Measurements from ENCODE around the gene XXYLT1.

Gene XXYLT1

DNA sequence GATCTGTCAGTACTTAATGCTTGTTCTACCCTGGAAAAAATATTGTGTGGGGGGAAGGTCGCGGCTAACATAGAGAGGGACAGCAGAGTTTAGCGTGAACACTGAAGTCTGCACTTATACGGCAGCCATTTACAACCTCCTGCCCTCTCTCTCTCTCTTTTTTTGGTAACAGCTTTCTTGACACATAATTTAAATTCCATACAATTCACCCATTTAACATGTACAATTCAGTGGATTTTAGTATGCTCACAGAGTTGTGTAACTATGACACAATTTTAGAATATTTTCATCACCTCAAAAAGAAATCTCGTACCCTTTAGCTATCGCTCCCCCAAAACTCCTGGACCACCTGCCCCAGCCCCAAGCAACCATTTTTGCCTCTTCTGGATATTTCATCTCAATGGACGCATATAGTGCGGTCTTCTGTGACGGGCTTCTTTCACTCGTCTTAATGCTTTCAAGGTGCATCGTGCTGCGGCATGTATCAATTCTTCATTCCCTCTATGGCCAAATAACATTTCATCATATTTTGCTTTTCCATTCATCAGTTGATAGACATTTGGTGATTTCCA, 141.8 kb downstream of the XXYLT1 start:
- no peak for DNase-seq

DNA sequence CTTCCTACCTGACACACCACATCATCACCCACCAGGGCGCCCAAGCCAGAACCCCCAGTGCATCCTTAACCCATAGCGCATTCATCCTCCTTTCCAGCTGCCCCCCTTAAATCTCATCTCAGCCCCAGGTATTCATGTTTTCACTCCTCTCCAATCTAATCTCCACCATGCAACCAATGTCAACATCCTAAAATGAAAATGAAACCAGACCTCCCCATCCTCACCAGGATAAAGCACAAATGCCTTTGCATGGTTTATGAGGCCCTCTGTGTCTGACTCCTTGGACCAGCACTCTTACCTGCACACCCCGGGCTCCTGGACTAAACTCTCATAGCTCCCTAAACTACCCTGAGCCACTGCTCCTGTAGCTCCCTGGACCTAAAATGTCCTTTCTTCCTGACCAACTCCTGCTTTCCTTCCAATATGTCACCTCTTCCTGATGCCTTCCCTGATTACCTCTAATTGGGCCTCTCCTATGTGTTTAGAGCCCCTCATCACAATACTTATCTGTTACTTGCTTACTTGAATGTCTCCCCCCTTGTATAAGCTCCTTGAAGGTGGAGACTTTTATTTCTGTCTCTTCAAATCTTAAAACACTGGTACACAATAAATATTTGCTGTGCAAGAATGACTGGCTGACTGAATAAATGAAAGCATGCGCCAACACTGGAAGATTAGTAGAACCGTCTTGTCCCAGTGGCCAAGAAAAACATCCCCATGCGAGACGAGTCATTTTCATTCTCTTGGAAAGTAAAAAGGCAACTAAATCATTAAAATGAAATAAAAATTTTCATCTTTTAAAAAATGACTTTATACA, 142.5 kb downstream of the XXYLT1 start:
- DNase-seq, result no peak

DNA sequence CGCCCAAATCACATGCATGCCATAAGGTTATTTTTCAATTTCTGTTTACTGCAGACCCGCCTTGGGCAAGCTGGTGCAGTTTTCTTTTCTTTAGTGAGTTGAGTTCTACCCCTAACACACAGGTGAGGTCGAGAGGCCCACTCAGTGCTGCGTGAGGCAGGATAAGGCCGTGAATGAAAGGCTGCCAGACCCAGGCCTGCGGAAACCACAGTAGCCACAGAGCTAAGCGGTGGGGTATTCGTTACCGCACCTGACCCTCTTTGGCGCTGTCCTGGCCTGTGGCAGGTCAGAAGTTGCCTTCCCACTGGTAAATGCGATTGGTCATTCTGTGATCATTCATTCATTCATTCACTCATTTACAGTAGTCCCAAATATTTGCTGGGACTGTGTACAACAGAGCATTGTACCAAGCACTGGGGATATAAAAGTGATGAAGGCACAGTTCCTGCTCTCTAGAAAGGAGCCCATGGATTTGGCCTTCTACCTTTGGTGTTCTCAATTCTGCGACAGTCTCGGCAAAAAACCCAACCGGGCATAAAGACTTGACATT, 144.8 kb downstream of the XXYLT1 start:
- DNase-seq, result no peak

DNA sequence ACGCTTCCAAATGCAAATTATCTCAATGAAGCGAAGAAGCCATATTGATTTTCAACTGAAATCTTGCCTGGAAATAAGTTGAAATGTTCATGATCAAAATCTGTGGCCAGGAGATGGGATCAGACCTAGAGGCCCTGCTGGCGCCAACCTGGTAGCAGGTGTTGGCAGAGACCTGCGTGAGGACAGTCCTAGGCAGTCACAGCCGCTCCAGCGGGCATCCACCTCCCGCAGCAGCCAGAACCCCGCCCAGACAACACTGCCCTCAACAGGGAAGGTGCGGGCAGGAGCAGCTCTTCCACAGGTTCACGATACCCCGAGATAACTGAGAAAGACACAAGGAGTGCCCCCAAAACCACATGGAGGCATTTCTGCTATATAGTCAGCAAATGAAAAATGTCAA, 145.3 kb downstream of the XXYLT1 start:
- no peak for DNase-seq

DNA sequence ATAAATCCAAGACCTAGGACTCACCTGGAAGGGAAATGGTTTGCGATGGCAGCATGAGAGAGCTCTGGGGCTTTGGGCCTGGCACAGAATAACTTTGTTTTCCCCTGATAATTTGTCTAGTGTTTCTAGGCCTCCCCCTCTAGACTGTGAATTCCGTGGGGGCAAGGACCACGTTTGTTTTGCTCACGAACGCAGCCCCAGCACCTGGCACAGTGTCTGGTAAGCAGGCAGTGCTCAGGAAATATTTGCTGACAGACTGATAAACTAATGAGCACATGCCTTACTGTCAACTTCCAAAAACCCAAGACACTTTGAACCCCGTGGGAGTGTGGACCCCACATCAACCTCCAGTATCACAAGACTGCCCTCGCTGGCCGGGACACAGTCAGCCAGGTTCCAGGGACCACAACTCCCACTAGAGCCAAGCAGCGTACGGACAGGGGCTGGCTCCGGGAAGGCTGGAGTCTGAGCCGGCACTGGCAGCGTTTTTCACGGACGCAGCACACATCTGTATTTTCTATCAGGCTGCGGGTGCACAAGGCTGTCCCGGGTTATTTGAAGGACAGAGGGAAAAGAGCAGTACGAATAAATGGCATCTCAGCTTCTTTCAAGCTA, 146.5 kb downstream of the XXYLT1 start:
- DNase-seq, result no peak

DNA sequence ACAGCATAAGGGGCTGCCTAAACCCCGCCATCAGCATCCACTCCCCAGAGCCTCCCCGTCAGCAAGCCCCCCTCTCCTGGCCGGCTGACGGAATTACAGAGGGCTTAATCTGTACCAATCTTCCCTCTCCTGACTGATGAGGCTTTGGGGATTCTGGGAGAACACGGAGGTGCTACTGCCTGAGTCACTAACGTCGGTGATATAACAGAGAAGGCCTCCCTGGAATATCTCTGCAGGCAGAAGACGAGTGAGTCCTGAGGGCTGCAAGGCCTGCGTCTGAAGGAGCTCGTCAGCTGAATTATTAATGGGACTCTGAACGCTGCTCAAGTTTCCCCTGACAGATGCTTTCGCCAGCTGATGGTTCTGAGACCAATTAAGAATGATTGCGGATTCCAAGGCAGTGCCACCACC, 147.7 kb downstream of the XXYLT1 start:
- DNase-seq, result peak; percentile 76

DNA sequence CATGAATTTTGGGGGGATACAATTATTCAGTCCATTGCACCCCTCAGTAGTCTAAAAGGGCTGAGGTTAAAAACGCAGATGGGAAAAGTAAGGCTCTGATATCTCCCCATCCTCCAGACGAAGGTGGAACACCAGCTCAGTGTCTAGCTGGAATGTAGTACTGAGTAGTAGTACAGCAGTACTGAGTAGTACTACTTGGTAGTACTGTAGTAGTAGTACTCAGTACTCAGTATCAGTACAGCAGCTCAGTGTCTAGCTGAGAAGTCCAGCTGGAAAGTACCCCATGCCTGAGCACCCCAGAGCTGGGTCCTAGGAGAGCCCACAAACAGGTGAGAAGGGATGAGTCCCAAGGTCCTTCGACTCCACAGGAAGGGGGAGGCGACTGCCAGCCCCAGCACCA, 148.7 kb downstream of the XXYLT1 start:
- DNase-seq, result no peak

DNA sequence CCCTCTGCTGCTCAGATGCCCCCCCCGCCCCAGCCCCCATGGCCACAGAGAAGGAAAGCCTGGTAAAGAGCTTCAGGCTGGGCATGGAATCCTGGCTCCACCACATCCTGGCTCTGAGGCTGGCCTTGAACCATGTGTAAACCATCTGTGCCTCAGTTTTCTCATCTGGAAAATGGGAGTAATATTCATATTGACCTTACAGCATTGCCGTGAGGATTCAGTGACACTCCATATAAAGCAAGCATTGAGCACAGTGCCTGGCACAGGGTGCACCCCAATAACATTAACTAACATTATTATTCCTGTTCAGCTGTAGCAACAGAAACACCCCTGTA, 150.7 kb downstream of the XXYLT1 start:
- no peak for DNase-seq

DNA sequence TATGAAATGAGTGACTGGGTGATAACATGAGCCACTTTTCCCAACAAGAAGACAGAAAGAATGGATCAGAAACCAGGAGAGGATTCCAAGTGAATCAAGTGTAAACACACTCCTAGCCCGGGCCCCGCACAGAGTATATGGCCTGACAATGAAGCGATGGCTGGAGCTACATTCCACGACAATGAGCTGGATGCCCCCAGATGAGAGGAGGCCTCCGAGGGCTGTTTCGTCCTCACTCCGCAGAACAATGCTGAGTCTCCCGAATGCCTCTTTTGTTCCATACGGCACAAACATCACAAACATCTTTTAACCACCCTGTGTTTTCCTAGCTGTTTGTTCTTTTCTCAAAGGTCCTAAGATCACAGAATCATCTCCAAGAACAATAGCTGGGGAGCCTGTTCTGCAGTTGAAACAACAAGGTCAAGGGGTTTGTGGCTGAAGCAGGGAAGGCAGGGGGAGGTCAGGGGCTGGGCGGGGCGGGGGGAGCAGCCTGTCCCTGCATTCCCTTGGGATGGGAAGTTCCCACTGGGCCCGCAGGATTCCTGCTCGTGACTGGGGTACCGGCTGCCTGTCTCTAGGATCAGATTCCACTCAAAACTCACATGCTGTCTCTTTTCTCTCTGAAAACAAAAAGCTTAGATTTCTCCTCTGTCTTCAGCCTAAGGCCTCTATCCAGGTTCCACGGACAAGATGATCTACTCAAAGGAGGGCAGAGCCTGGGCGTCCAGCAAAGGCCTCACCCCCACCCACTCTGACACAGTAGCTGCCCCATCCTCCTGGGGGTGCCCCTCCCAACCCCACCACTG, 151.3 kb downstream of the XXYLT1 start:
- no peak for DNase-seq

DNA sequence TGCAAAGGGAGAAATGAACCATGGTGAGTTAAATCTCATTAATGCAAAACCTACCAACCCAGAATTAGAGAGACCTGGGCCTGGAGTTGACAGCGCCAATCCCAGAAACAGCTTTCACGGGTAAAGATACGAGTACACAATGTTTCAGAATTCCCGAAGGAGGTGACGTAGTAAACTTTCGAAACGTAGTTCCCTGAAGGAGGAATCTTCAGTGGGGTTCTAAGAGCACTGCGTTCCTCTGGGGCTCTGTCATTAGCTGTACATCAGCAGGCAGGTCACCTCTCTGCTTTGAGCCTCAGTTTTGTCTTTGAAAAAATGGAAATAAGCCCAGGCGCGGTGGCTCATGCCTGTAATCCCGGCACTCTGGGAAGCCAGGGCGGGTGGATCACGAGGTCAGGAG, 152.3 kb downstream of the XXYLT1 start:
- no peak for DNase-seq

DNA sequence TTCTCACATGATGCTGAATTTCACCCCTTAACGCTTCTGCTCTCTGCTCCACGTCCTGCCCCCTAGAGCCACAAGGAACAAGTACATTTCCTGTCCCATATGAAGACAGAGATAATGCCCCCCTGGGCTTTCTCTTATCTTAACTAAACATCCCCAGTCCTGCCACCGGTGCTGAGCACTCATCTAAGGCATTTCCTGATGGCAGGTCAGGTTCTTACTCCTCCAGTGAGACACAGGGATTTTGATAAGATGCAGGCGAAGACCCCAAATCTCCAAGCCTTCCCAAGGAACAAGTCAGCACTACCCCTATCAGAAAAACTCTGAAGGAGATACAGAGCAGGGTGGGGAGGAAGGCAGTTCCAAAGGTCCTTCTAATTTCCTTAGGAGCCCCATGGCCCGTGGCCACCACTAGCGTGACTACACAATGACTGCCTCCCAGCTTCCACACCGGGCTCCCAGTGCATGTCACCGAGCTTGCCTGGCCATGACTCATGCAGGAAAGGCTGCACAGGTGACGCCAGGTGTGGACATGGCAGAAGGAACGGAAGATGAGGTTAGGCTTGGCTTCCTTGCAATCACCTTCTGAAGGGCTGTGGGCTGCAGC, 152.9 kb downstream of the XXYLT1 start:
- no peak for DNase-seq

DNA sequence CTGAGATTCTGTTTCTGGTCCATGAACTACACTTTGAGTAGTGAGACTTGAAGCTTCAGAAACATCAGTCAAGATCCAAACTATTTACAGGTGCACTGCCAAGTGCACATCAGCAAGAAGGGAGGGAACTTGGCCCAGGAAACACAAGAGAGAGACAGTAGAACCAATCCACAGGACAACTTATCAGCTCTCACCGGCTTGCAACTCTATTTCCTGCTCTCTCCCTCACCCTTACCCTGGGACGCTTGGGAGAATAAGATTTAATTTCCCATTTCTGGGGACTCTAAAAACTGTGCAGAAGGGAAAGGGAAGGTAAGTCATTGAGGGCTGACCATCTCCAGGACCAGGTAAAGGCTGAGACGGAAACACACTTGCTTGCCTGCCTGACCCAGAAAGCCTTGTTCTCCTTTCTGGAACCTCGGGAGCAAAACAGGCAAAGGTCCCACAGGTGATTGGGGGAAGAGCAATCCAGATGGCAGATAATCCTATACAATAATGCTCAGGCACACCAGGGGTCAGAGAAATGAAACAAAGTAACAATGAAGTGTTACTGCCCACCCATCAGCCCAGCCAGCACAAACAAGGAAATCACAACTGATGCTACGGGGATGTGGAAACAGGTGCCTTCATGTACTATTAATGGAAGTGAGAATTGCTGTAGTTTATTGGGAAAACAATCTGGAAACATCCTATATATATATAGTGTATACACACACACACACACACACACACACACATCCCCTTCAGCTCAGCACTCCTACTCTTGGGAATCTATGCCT, 154.4 kb downstream of the XXYLT1 start:
- DNase-seq, result no peak

DNA sequence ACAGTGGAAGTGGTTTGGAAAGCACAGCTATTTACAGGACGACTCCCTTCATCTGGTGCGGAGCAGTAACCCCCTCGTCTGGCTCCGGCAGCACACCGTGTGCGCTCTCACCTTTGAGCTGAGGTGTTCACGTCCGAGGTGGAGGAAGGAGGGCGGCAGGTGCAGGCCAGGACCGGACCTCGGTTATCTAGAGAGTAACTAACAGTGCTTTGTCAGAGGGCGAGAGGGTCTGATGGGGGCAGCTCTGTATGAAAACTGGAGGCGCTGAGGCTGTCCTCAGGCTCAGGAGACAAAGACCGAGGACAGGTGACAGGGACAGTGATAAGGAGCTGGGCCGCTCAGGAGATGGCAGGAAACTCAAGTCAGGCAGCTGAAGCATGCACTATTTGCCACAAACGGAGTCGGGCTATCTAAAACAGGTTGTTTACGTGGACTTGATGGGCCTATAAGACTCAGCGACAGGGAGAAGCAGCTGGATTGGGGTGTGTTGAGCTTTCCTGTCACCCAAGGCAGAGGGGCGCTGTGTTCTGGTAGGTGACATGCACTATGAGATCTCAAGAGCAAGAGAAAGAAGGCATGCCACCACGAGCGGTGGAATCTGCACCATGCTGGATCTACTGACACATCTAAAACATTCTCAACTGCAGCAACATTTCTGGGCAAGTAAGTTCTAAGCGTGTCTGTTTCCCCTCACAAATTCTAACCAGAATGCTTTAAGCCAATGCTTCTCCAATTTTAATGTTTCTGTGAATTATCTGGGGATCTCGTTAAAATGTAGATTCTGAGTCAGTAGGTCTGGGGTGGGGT, 155.2 kb downstream of the XXYLT1 start:
- DNase-seq, result no peak

DNA sequence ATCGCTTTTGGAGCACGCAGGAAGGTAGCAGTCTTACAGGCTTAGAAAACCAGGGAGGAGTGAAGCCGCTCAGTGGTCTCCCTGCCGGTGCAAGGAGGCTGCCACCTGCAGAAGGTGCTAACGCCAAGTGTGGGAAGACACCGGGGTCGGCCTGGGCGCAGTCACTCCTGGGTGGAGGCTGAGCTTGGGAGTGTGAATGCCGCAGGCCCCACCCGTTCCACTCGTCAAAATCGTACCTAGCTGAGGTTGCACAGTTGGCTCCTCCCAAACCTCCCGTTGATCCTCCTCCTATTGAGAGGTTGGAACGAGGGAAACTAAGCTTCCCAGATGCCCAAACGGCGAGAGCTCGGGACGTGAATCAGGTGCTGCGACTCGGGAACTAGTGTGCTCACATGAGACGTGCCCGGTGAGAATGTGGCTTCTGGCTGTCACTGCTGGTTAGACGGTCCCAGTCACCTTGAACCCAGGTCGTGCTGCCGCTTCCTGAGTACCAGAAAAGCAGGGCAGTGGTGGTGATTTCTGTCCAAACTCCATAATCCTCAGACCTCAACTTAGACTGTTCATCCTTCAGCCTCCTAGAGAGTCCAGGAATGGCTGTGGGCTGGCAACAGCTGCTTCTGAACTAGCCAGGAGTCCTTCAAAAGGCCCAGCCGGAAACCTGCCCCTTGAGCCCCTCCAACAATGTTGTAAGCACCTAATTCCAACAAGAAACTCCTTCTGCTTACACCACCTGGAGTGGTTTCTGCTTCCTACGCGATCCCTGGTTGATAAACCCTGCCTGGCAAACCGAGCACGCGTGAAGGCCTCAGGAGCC, 156.0 kb downstream of the XXYLT1 start:
- no peak for DNase-seq

DNA sequence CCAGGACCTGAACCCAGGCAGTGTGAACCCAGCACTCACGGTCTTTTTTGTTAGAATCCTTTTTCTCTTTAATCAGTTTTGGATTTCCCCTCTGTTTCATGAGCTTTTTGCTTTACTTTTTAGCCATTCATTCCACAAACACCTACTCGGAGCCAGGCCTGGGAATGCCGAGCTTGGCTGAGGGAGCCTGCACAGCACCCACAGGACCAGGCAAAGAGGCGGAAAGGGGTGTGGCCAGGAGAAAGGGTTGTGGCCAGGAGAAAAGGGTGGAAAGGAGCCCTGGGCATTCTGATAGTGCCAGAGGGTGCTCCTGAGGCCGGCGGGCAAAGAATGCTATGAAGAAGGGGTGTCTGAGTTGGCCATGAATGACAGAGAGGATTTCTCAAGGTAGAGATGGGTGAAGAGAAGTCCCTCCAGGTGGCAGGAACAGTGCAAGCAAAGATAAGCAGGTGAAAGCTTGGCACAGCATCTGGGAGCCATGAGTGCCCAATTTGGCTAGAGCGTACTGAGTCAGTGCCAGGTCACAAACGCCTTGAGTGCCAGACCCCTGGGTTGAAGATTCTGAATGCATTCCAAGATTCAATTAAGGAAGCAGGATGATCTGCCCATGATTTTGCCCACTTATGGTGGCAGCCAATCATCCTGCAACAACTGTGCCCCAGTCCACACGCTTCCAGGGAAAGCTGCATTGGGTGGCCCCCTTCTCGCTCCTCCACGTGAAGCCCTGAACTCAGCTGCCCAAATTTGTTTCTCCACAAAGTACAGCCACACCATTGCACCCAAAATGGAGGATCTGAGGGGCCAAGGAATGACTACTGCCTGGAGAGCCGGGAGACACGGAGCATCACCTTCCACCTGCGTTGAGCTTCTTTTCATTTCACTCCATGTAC, 157.2 kb downstream of the XXYLT1 start:
- DNase-seq, result no peak

DNA sequence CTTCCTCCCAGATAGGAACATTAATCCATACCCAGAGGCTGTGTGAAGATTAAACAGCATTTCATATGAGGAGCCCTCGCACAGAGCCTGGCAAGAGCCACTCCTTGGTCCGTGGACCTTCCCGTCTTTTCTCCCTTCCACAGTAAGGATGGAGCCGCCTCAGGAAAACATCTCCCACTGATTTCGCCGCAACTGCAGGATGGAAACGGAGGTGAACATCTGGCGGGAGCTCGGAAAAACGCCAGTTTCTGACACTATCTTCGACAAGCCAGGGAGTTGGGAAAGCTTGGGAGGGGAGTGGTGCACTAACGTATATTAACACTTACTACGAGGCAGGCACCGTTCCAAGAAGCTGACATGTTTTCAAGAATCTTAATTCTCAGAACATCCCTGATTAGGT, 157.9 kb downstream of the XXYLT1 start:
- no peak for DNase-seq

DNA sequence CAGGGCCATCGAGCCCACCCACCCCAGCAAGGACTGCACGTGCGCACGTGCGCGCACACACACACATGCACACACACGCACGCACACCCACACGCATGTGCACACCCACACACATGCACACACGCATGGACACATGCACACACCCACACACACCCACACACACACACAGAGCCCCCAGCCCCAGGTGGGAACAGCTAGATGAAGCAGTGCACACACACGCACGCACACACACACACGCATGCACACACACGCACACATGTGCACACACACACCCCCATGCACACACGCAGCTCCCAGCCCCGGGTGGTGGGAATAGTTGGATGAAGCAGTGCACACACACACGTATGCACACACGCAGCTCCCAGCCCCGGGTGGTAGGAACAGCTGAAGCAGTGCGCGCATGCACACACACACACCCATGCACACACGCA, 158.6 kb downstream of the XXYLT1 start:
- no peak for DNase-seq

DNA sequence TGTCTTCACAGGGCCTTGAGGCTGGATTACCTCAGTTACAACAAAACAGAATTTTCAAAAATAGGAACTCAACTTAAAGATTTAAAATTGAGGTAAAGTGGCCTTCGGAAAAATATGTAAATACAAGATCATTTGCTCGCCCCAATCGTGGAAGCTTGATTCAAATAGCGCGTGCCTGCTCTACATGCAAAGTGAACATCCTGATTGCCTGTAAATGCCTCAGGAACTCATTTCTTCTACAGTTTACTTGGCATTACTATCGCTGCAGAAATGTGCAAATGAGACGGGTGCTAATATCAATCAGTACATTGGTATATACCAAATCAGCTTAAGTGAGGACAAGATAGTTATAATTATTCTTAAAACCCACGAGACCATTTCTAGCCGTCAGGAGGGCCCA, 159.2 kb downstream of the XXYLT1 start:
- no peak for DNase-seq

DNA sequence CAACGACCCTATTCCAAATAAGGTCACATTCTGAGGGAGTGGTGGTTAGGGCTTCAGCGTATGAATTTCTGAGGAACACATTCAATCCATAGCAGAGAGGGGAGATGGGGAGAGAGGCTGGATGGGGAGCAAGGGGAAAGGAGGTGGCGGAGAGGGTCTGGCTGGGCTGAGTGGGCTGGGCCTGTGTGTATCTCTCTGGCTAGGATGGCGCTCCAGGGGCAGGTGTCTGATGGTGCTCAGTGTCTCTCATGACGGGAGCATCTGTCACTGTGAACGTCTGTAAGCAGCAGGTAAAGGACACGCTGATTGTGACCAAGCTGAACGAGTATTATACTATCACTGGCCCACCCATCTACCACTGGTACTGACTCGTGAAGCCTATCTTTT, 159.6 kb downstream of the XXYLT1 start:
- DNase-seq, result no peak

Data from DMS 273 treated with DMSO at 0.1 percent for 48 hours (cell line).